Peyer's patch (tissue), 4 donors: Measurements from ENCODE around the gene ARL8B. TPM values are rescaled to one million over a fixed set of nuclear protein-coding genes. Genes with fewer than 3 reads are reported as not detected.

Source experiments
- DNase-seq, 3 donors: peaks; one replicate each; pipeline ENCODE4 v3.0.0-alpha.2; 2017 to 2019
- H3K27ac ChIP-seq, 4 donors: fragments of 200-600 bp; sonication (generic); one replicate each; pipeline ENCODE4 v1.5.1; 2016 to 2019
- H3K27me3 ChIP-seq, 2 donors: fragments of 200-600 bp; sonication (generic); one replicate each; pipeline ENCODE4 v1.5.1; 2019
- H3K36me3 ChIP-seq, 3 donors: fragments of 200-600 bp; sonication (generic); one replicate each; pipeline ENCODE4 v1.5.1; 2016 to 2019
- H3K4me1 ChIP-seq, 4 donors: fragments of 200-600 bp; sonication (generic); one replicate each; pipeline ENCODE4 v1.5.1; 2016 to 2019
- H3K4me3 ChIP-seq, 4 donors: fragments of 200-600 bp; sonication (generic); 1 replicate in 3 of 4; 2 replicates in 1 of 4; pipeline ENCODE4 v1.5.1; 2016 to 2019; ENCODE audit warnings: mild to moderate bottlenecking in 1 of 4
- H3K9me3 ChIP-seq, 4 donors: fragments of 200-600 bp; sonication (generic); one replicate each; pipeline ENCODE4 v1.5.1; 2016 to 2019; ENCODE audit warnings: mild to moderate bottlenecking in 1 of 4
- POLR2A ChIP-seq, 2 donors: fragments of 450-650 bp; IDR thresholded peaks; one replicate each; pipeline ENCODE4 v1.5.1; 2017; ENCODE audit warnings: antibody characterized with exemption in 2 of 2, mild to moderate bottlenecking in 2 of 2, moderate library complexity in 2 of 2
- total RNA-seq, 4 donors: library from RNA; depleted of rRNA; stranded (reverse); fragments of >200 nt; gene quantifications; one replicate each; pipeline ENCODE4 v1.1.0, GENCODE V29; 2016
- TF ChIP-seq, protein P1 (sequence below), 6 experiments: fragments of 450-650 bp in 4 of 6; fragments of 200-600 bp in 2 of 6; sonication (generic) in 1 of 6; IDR thresholded peaks; one replicate each; pipeline ENCODE4 v1.5.1; 2017 to 2019; ENCODE audit warnings: antibody characterized with exemption in 6 of 6, mild to moderate bottlenecking in 3 of 6, moderate library complexity in 1 of 6

ARL8B gene
- total RNA-seq, 4 donors from 2014 or later = 32.6 to 47.0 (median 36.8) TPM

DNA sequence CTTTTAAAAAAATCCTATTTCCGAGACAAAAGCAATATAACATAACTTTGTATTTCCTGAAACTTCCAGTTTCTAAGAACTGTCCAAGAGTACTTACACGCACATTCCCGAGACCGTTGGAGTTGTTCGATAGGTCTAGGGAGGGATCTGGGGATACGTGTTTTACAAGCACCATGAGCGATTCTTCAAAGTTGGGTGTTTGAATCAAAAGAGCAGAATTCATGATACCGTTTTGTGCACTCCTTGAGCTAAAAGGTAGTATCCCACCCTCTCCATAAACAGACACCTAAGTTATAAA lies 64.7 kb downstream of the ARL8B start:
- Histone ChIP-seq H3K27ac (peak overlapping the region; percentile 70 to 100 (median 86)), H3K4me3 (peak overlapping the region; percentile 82 to 99 (median 97)), H3K4me1 (peaks cover 0 to 27% (median 5%) of the 10 kb centered on the region in 4 donors), H3K36me3 (peaks cover 0 to 5% (median 0%) of the 10 kb centered on the region in 3 donors), H3K27me3 (no peaks in the 10 kb centered on the region), H3K9me3 (no peaks in the 10 kb centered on the region)
- no peak for TF ChIP-seq POLR2A (IDR thresholded peaks at IDR 0.05)
- TF ChIP-seq, protein P1, sequence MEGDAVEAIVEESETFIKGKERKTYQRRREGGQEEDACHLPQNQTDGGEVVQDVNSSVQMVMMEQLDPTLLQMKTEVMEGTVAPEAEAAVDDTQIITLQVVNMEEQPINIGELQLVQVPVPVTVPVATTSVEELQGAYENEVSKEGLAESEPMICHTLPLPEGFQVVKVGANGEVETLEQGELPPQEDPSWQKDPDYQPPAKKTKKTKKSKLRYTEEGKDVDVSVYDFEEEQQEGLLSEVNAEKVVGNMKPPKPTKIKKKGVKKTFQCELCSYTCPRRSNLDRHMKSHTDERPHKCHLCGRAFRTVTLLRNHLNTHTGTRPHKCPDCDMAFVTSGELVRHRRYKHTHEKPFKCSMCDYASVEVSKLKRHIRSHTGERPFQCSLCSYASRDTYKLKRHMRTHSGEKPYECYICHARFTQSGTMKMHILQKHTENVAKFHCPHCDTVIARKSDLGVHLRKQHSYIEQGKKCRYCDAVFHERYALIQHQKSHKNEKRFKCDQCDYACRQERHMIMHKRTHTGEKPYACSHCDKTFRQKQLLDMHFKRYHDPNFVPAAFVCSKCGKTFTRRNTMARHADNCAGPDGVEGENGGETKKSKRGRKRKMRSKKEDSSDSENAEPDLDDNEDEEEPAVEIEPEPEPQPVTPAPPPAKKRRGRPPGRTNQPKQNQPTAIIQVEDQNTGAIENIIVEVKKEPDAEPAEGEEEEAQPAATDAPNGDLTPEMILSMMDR (IDR thresholded peaks at IDR 0.05) = no peak
- DNase-seq = no peak

DNA sequence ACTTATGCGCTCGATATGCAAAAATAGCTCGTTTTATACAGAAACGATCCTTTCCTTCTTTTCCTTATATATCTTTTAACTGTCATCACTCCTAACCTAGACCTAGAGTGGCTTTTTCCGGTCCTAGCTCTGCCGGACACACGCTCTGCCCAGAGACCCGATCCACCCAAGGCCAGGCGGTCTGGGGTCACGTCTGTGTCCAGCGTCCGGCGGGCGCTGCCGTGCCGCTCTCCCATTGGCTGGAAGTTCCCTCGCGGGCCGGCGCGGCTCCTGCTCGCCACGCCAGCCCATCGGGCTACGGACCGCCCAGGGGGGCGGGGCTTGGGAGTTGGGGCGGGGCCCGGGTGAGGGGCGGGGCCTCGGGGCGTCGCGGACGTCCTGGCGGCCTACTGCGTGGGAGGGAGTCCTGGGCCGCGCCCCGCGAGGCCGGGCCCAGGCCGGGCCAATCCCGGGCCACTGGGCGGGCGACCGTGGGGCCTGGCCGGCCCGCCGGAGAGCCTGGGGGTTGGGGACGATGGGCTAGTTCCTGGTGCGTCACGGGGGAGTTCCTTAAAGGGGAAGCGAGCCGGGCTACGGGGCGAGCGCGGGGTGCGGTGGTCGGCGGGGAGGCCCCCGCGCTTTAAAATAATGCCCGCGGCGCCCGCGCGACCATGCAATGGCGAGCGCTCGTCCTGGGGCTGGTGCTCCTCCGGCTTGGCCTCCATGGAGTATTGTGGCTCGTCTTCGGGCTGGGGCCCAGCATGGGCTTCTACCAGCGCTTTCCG lies 65.2 kb downstream of the ARL8B start, which contains the start of gene EDEM1:
EDEM1 (plus strand) TSS at position 552 of the 764 bp plus-strand sequence; CDS start at position 651, 99 bp downstream.
- Histone ChIP-seq H3K4me1 (peaks cover 0 to 32% (median 6%) of the 10 kb centered on the region in 4 donors), H3K9me3 (no peaks in the 10 kb centered on the region), H3K36me3 (peaks cover 0 to under 1% (median 0%) of the 10 kb centered on the region in 3 donors), H3K4me3 (peak within 1 kb of the TSS; percentile 82 to 99 (median 97)), H3K27me3 (no peaks in the 10 kb centered on the region), H3K27ac (peak within 1 kb of the TSS; percentile 95 to 100 (median 98))
- TF ChIP-seq, protein P1 (IDR thresholded peaks at IDR 0.05) = no peak
- peak; percentile 75 to 87 for TF ChIP-seq POLR2A (IDR thresholded peaks at IDR 0.05)
- peak; percentile 89 to 99 (median 97) for DNase-seq

DNA sequence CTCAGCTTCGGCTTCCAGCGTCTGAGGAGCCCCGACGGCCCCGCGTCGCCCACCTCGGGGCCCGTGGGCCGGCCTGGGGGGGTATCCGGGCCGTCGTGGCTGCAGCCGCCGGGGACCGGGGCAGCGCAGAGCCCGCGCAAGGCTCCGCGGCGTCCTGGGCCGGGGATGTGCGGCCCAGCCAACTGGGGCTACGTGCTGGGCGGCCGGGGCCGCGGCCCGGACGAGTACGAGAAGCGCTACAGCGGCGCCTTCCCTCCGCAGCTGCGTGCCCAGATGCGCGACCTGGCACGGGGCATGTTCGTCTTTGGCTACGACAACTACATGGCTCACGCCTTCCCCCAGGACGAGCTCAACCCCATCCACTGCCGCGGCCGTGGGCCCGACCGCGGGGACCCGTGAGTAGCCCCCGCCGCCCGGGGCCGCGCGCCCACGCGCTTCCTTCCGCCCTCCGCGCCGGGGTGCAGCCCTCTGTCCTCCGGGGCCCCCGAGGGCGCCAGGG lies 65.9 kb downstream of the ARL8B start:
- Histone ChIP-seq H3K36me3 (no peaks in the 10 kb centered on the region), H3K27ac (peak overlapping the region; percentile 95 to 100 (median 98)), H3K4me3 (peak overlapping the region; percentile 82 to 99 (median 97)), H3K9me3 (no peaks in the 10 kb centered on the region), H3K27me3 (no peaks in the 10 kb centered on the region), H3K4me1 (peaks cover 0 to 32% (median 8%) of the 10 kb centered on the region in 4 donors)
- TF ChIP-seq, protein P1 (IDR thresholded peaks at IDR 0.05) = no peak
- no peak for TF ChIP-seq POLR2A (IDR thresholded peaks at IDR 0.05)
- peak in 2 of 3 donors; percentile 36 to 74 for DNase-seq

DNA sequence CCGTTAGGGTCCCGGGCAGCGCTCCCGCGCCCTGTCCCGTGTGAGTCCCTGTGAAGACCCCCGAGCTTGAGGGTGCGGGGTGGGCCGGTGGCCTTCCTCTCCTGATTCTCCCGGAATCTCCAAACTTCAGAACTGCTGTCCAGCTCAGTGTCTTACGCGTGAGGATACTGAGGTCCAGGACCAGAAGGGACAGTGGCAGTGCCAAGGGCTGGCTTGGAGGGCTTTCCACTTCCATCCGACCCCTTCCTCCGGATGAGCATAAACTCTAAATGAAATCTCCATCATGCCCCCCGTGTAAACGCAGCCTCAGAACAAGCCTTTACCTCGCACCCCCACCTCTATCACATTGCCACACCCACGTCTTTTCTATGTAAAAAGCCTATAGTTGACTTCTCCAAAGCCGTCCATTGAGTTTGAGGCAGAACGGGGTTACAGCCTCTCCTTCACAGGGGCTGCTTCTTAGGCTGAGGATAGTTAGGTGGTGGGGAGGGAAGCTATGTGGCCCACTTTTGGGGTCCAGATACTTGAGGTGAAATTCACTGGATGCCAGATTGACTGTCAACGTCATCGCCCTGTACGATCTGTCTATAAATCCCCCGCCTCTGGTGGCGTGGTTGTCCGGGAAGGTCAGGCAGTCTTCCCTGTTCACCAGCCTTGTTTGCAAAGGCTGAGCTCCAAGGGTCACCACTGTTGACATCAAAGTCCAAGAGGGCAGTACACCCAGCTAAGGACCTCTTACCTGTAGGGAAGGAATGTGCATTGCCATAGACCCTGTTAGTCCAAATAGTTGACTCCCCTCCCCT lies 66.5 kb downstream of the ARL8B start:
- TF ChIP-seq, protein P1 (IDR thresholded peaks at IDR 0.05) = no peak
- peak in 1 of 2 donors; percentile 25 for TF ChIP-seq POLR2A (IDR thresholded peaks at IDR 0.05)
- DNase-seq = peak; percentile 58 to 76 (median 70)
- H3K4me1 ChIP-seq = peaks cover 0 to 32% (median 8%) of the 10 kb centered on the region in 4 donors

DNA sequence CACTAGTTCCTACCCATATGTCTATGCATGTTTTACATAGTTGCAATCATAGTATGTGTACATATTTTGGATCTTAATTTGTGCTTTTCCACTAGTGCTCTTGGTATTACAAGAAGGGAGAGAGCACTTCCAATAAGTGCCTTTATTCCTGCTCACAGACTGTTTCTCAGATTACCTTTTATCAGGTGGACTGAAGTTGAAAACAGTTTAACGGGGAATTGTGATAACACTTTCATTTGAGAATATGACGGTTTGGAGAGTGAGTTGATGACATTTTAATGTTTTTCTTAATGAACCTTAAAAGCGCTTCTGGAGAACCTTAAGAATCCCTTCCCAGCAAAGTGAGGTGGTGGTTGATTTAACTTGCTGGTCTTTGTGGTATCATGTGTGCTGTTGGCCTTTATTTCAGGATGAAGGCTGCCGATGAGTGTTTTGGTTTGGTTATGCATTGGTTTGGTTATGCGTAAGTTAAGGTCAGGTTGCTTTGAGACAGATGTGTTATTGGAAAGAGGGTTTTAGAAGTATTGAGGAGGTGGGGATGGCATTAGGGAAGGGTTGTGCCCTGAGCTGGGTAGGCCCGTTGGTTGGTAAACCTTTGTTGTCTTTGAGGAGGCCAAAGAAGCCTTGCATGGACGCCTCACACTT lies 68.2 kb downstream of the ARL8B start:
- H3K36me3 ChIP-seq = peaks cover 0 to 3% (median 0%) of the 10 kb centered on the region in 3 donors
- H3K9me3 ChIP-seq = no peaks in the 10 kb centered on the region
- peaks cover 0 to 43% (median 17%) of the 10 kb centered on the region in 4 donors for H3K4me1 ChIP-seq
- TF ChIP-seq POLR2A (IDR thresholded peaks at IDR 0.05) = no peak
- TF ChIP-seq, protein P1 (IDR thresholded peaks at IDR 0.05) = no peak
- no peaks in the 10 kb centered on the region for H3K27me3 ChIP-seq
- H3K4me3 ChIP-seq = peak overlapping the region in 3 of 4 donors; percentile 82 to 98 (median 96)
- H3K27ac ChIP-seq = peak overlapping the region in 2 of 4 donors; percentile 99 to 100
- DNase-seq = no peak

More for the DNA sequence above, 66.5 kb downstream of the ARL8B start:
- no peaks in the 10 kb centered on the region for H3K27me3 ChIP-seq
- peak overlapping the region; percentile 82 to 99 (median 97) for H3K4me3 ChIP-seq
- H3K27ac ChIP-seq = peak overlapping the region; percentile 95 to 100 (median 98)
- H3K36me3 ChIP-seq = peaks cover 0 to under 1% (median 0%) of the 10 kb centered on the region in 3 donors
- no peaks in the 10 kb centered on the region for H3K9me3 ChIP-seq
